NCI-H187 treated with DMSO at 0.1 percent for 48 hours (cell line): Measurements from ENCODE around the gene ACAA1.

Experiments used
- DNase-seq: peaks from one replicate; lab custom pipeline; 2025; lab: John Stamatoyannopoulos, UW

Gene ACAA1

DNA sequence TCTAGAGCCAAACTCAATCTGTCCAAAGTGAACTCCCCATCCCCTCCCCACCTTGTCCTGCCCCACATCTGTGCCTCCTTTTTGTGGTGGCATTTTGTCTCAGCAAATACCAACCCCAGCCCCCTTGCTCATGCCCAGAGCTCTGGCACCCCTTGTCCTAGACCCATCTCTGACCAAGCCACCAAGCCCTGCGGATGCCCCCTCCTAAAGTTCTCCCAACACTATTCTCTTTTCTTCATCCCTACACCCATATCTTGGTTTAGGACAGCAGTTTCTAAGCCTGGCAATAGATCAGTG is 17.7 kb downstream of the ACAA1 start:
- DNase-seq, result no peak

DNA sequence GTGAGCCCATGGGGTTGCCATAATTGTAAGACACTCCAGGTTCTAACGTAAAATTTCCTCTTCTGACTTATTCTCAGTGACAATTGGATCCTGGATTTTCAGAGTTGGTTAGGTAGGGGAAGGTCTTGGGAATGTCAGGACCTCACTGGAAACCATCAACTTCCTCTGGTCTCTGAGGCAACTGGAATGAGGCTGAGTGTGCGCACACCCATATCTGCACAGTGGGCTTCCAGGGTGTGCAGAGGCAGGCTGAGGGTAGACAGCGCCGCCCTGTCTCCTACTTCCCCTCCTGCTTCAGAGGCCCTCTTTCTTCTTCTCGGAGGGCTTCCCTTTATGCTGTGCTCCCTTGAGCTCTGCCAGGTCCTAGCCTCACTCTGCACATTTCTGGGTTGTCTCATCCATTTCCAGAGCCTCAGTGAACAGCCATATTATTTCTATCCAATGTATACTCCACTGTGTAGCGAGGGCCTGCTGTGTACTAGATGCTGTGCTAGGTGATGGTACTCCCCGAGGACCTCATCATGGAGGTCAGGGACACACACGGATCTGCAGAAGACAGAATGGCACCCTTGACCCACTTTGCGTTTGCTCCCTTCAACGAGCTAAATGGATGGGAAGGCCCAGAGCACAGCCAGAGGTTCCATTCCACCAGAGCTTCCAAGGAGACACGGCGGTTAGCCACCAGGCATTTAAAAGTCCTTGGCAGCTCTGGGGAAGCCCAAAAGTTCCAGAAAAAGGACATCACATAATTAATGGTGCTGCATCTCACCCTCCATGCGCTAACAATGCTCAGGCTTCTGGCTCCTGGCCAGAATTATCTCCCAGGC is 18.3 kb downstream of the ACAA1 start:
- no peak for DNase-seq

DNA sequence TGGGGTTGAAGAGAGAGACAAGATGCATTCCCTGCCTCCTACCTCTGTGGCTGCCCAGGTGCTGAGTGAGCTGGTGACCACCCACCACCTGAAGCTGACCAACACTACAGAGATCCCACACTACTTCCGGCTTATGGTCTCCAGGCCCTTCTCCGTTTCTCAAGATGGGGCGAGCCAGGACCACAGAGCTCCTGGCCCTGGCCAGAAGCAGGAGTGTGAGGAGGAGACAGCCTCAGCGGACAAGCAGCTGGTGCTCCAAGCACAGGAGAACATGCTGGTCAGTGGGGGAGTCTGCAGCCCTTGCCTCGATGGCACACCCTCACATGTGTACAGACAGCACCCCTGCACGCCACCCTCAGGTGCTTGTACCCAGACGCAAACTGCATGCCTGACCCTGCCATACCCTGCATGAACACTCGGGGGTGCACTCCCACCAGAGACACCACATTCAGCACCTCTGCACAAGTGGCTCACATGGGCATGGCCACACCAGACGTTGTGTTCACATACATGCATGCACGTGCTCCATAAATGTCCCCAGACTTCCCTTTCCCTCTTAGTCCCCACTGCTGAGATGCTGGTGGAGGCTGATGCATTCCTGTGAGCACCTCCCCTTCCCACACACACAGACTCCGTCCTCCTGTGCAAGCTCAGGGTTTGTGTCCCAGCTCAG is 19.0 kb downstream of the ACAA1 start:
- DNase-seq, result no peak

DNA sequence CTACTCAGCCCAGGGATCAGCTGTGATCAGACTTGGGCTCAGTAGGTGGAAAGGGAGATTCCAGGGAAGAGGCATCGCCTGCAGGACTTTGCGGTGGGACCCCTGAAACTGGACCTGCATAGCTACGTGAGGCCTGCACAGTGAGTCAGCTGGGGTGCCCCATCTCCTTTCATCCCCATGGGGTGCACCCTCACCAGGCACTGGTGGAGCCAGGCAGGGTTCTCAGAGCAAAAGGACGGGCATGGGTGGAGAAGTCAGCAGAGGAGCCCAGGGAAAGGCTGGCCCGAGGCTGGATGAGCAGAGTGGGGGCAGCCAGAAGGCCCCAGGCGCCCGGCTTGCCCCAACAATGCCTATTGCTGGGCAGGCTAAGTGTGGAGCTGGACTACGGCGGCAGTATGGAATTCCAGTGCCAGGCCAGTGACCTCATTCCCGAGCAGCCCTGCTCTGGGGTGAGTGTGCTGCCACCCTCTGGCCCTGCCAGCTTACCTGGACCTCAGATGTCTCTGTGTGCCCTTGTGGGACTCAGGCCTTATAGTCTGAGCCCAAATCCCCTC is 19.7 kb downstream of the ACAA1 start:
- no peak for DNase-seq

DNA sequence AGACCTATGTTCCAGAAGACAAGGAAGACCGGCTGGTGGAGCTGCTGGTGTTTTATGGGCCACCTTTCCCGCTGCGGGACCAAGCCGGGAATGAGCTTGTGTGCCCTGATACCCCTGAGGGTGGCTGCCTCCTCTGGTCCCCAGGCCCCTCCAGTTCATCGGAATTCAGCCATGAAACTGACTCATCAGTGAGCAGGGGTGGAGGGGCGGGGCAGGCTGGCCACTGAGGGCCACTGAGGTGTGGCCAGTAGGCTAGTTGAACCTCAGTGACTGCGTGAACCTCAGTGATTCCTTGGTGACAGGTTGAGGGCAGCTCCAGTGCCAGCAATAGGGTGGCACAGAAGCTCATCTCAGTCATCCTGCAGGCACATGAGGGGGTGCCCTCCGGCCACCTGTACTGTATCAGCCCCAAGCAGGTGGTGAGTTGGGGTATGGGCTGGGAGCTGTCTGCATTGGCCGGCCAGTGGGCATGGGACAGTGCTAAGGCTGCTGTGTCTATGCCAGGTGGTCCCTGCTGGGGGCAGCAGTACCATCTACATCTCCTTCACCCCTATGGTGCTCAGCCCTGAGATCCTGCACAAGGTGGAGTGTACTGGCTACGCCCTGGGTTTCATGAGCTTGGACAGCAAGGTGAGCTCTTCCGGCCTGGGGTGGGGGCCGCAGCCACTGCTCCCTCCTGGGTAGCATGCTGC is 20.3 kb downstream of the ACAA1 start:
- DNase-seq, result no peak

DNA sequence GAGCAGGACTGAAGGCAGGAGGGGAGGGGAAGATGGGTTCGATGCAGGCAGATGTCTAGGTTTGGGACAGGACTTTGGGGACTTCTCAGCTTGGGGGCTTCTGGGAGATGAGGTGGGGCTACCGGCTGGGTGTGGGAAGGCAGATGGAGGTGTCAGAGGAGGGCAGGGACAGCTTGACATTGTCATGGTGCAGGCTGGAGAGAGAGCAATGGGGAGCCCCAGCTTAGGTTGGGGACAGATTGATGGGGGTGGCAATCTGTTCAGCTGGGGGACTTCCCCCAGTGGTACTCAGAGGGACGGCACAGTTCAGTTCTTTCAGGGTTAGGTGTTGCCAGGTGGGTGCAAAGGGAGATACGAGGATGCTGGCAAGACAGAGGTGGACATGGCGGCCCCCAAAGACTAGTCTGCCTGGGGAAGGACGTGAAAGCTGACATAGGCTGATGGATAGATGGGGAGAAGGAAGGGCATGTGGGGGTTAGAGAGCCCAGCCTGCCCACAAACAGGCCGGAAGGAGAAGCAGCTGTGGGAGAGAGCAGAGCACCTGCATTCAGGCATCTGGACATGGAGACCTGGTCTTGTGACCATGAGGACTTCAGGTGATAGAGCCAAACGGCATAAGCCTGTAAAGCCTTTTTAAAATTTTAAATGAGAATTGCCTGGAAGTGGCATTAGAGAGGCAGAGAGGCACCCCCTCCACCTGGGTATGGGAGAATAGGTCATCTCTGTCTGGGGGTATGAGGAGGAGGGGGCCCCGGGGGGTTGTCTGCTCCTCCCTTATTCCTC is 21.1 kb downstream of the ACAA1 start:
- no peak for DNase-seq

DNA sequence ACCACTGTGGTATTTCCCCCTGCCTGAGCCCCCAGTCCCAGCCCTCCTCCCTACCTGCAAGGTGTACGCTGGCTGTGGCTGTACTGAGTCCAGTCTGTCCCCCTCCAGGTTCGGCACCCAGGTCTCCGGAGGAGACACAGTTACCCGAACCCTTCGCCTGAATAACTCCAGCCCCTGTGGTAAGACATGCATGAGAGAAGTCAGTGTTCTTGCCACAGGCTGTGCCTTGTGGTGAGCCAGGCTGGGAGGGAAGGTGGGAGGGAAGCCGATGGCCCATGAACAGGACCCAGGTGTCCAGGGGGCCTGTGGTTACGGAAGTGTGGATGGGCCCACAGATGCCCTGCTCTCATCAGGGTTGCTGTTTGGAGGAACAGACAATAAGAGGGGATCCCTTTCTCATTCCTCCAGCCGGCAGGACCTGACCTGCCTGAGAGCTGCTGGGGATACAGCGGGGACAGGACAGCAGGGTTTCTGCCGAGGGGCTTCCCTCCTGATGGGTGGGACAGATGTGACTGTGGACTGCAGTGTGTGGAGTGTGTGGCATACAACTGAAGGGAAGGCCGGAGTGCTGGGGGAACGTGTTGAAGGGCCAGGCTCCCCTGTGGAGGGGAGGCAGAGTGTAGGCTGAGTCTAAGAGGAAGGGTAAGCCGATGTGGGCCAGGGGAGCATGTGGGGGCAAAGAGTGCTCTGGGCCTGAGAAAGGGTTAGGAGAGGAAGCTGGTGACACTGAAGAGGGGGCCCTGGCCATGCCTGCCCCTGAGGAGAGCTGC is 21.9 kb downstream of the ACAA1 start:
- DNase-seq, result no peak

DNA sequence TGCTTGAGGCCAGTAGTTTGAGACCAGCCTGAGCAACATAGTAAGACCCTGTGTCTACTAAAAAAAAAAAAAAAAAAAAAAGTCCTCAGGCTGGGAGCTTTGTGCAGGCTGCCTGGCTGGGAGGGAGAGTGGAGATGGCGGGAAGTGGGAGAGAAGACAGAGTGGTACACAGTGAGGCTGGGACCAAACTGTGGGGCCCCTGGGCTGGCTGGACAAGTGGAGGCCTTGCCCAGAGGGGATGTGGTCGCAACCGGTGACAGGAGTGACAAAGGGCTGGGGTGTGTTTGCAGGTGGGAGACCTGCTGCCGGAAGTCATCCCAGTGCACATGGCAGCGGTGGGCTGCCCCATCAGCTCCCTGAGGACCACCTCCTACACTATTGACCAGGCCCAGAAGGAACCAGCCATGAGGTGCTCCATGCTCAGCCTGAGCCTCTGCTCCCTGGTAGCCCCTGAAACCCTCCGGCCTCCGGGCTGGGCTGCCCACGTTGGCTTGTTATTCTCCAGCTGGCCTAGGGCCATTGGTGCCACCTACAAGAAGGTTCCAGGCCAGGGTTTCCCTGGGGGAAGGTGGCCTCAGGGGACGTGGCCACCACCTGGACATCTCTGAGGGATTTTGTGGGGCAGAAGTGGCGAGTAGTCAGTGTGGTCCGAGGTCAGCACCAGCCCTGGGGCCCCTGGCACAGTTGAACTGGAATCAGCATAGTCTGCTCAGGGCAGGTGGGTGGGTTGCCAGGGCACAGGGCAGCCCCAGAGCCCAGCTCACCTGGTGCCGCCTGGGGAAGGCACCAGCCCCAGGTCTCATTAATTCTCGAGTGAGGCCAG is 22.7 kb downstream of the ACAA1 start:
- DNase-seq, result no peak

DNA sequence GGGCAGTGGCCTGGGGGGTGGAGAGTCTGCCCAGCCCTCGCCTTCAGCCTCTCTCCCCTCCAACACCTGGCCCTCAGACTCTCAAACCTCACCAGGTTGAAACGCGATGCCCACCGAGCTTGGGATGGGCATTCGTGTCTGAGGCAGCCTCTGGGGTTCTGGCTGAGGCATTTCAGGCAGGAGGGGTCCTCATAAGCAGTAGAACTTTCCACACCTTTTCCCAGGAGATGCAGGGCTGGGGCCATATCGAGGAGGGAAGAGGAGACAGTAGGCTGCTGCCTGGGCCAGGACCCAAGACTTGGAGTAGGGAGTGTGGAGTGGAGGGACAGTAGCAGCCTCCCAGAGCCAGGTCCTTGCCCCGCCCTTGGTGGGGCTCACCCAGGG is 24.6 kb downstream of the ACAA1 start:
- no peak for DNase-seq

DNA sequence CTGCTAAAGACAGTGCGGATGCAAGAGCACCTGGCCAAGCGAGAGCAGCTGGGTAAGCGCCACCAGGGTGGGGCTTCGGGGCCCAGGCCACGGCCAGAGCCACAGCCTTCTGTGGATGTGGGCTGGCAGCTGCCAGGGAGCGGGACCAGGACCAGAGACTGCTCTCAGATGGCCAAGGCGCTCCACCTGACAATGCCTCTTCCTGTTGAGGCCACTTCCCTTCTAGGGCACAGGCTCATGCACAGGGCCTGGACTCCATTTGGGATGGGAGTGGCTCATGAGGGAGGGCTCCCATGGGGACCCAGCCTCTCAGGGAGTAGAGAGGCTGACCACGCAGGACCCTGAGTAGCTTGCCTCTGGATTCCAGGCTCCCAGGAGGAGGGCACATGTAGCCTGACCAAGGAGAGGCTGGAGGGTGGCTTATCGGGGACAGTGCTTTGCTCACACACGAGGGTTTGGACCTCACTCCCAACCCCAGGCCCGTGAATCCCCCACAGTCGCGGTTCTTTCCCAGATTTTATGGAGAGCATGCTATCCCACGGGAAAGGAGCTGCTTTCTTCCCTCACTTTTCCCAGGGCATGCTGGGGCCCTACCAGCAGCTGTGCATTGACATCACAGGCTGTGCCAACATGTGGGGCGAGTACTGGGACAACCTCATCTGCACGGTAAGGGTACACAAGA is 25.1 kb downstream of the ACAA1 start:
- DNase-seq, result no peak

DNA sequence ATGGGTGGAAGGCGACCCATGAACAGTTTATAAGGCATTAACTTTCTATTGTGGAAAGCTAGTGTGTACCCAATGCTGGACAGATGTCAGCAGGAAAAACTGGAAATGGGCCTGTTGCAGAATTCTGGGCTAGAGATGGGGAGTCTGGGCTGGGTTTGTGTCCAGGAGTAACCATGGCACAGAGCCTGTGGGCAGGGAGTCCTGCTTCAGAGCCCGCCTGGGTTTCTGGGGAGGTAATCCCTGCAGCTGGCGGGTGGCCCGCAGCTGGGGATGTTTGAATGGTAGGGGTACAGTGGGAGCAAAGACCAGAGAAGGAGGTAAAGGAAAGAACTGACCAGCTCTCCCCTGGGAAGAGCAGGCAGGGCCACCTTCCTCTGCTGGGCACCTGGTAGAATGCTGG is 25.7 kb downstream of the ACAA1 start:
- no peak for DNase-seq

DNA sequence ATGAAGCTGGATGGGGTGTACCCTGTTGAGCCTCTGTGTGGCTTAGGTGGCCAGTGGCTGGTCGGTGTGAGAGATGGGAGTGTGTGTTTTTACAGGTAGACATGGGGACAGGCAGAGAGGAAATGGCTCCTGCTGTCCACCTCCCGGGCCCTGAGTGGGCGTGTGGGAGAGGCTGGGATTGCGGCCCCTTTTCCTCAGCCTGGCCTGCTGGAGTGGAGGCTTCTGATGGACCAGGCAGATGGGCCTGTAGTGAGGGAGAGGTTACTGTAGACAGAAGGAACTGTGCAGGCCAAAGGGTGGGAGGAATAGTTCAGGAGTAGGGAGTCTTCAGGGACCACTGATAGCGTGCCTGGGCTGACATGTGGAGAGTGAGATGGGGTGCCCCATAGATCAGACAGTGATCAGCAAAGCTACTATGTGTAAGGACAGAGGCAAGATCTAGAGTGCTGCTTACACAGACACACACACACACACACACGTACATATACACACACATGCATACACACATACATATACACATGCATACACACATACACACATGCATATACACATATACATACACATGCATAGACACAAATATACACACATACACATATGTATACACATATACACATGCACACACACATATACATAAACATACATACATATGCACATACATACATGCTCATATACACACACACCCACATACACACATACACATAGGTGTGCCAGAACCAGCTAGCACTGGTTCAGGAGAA is 26.4 kb downstream of the ACAA1 start:
- DNase-seq, result no peak

DNA sequence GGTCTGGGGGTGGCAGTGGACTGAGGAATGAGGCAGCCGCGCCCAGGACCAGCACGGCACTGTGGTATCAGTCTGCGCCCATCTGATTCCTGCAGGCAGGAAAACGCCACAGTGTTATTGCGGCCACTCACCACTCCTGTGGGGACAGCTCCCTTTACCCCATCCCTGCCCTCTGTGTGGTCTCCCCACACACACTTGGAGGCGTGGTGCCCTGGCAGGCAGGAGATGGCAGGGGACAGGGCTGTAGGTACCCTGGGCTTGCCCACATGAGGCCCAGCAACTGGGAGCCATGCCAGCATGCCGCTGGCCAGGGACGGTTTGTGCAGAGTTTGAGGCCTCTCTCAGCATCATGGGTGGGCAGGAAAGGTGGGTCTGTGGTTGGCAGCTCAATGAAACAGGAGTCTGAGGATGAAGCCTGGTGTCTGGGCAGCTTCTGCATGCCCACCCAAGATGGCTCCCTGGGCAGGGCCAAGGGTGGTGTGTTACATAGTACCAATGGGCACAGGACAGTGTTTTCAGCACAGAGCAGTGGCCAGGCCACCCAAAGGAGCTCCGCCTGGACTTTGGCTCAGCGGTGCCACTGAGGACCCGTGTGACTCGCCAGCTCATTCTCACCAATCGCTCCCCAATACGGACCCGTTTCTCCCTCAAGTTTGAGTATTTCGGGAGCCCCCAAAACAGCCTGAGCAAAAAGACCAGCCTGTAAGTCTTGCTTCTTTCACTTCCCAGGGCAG is 27.2 kb downstream of the ACAA1 start:
- no peak for DNase-seq

DNA sequence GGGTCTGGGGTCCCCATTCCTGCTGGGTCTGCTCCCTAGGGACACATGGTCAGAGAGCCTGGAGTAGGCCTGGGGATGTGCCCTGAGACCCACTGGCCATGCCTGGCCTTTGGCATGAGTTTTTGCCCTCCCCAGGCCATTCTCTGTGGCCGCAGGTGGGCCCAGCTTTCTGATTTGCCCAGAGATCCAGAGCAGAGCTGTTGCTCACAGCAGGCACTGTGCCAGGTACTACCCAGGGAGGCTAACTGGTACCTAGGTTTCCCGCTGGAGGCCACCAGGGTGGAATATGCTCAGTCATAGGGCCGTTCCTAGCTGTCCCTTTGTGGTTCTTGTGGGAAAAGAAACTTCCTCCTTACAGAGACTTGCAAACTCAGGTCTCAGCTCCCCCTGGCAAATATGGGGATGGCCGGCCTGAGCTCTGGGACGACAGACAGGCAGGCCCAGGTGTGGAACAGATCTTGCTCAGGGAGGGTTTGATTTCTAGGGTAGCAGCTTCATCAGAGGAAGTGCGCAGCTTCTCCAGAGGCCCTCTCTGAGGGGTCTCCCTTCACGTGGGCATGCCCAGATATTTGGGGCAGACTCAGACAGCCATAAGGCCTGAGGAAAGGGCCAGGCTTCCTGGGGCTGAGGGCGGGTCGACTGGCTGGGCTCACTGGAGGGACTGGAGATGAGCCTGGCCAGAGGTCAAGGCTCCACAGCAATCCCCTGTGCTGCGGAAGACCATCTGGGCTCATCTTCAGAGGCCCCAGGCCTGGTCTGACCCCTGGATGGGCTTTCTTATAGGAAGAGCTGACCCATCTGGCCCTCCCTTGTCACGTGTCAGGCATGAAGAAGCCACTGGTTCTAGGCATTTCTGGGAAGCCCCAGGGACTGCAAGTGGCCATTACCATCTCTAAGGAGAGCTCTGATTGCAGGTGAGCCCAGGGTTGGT is 28.0 kb downstream of the ACAA1 start:
- DNase-seq, result no peak

DNA sequence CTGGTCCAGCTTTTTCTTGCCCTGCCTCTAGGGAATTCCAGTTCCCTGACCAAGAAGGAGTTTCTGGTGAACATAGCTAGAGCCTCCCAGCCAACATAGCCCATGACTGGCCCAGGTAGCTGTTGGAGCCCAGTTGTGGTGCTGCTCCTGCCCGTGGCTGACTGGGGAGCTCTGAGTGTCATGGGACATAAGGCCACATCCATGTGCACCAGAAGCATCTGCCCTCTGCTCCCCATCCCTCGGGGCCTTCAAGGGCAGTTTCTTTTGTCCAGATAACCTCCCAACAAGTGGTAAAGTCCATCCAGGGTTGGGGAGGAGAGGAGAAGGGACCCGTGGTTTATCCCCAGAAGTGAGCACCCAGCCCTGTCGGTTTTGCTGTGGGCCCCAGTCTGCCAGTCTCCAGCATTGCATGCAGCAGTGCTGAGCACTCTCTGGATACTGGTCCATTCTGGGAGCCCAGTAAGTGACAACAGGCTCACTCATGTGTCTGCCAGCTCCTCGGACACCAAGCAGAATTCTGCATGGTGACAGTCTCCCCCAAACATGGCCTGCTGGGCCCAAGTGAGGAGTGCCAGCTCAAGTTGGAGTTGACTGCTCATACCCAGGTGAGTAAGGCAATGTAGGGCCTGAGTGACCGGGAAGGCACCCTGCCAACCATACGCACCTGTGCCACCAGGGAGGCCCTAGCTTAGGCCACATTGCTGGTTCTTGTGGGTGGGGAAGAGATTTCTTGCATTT is 28.8 kb downstream of the ACAA1 start:
- DNase-seq, result no peak

DNA sequence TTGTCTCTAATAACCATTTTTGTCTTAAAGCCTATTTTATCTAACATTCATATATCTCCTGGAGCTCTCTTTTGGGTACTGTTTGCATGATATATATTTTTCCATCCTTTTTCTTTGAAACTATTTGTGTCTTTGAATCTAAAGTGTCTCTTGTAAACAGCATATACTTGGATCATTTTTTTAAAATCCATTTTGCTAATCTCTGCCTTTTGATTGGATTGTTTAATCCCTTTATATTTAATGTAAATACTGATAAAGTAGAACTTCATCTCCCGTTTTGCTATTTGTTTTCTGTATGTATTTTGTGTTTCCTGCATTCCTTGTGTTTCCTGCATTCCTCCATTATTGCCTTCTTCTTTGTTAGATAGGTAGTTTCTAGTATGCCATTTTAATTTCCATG is 31.4 kb downstream of the ACAA1 start:
- no peak for DNase-seq

DNA sequence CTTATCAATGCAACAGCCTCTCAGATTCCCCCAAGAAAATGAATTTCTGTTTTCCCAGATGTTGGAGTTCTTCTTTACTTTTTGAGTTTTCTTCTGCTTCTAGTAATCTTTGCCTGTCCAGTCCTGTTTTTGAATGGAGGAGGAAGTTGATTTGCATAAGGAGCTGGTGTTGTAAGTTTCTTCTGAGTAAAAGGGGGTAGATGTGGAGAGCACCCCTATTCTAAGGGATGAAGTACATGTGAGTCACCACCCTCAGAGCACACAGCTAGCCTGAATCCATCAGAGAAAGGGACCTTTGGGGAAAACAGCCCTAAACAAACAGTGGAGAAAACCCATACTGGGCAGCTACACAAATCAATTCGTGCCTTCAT is 34.5 kb downstream of the ACAA1 start:
- DNase-seq, result no peak
